Neuronal stem cell (in vitro differentiated cells): ENCODE results near the gene CHST9.

Experiments used
- DNase-seq: peaks from one replicate; pipeline ENCODE4 v3.0.0-alpha.2; 2013; ENCODE audit warnings: low spot score
- H2AFZ ChIP-seq: one replicate; pipeline ENCODE4 v1.6.1; 2013; ENCODE audit warnings: mild to moderate bottlenecking, low read length, inconsistent platforms
- H2AK5ac ChIP-seq: 2 replicates; pipeline ENCODE4 v1.6.1; 2013; ENCODE audit warnings: low read depth, mild to moderate bottlenecking, inconsistent platforms, low read length, moderate library complexity, mixed read lengths
- H2BK120ac ChIP-seq: 2 replicates; pipeline ENCODE4 v1.6.1; 2013; ENCODE audit warnings: low read depth, mild to moderate bottlenecking, inconsistent platforms, low read length, moderate library complexity, mixed read lengths
- H2BK12ac ChIP-seq: one replicate; pipeline ENCODE4 v1.6.1; 2013; ENCODE audit warnings: low read length, inconsistent platforms
- H2BK15ac ChIP-seq: 2 replicates; pipeline ENCODE4 v1.6.1; 2013; ENCODE audit warnings: mild to moderate bottlenecking, low read length, inconsistent platforms, mixed read lengths
- H2BK5ac ChIP-seq: one replicate; pipeline ENCODE4 v1.6.1; 2013; ENCODE audit warnings: inconsistent platforms, mild to moderate bottlenecking, low read length, moderate library complexity
- H3K14ac ChIP-seq: one replicate; pipeline ENCODE4 v1.6.1; 2013; ENCODE audit warnings: low read length, inconsistent platforms
- H3K18ac ChIP-seq: 2 replicates; pipeline ENCODE4 v1.6.1; 2013; ENCODE audit warnings: low read length, inconsistent platforms
- H3K23ac ChIP-seq: 2 replicates; pipeline ENCODE4 v1.6.1; 2013; ENCODE audit warnings: low read depth, mild to moderate bottlenecking, mixed read lengths, low read length, inconsistent platforms; ENCODE audit not compliant: poor library complexity
- H3K27ac ChIP-seq: replicated peaks from 3 replicates; pipeline ENCODE4 v1.5.1; 2013; ENCODE audit warnings: low read length, inconsistent platforms
- H3K27me3 ChIP-seq, 3 experiments: 2 replicates each; pipeline ENCODE4 v1.6.1; 2013; ENCODE audit warnings: low read length in 3 of 3, mild to moderate bottlenecking in 2 of 3, inconsistent platforms in 1 of 3, low read depth in 1 of 3, mixed read lengths in 1 of 3, moderate library complexity in 1 of 3; ENCODE audit not compliant: control insufficient read depth in 3 of 3, insufficient read depth in 3 of 3
- H3K36me3 ChIP-seq, 2 donors: replicated peaks in 1 of 2; 2 replicates each; pipeline ENCODE4 v1.6.1; 2013; ENCODE audit warnings: low read length in 2 of 2; ENCODE audit not compliant: control insufficient read depth in 2 of 2, insufficient read depth in 2 of 2
- H3K4ac ChIP-seq: 2 replicates; pipeline ENCODE4 v1.6.1; 2013; ENCODE audit warnings: inconsistent platforms, mild to moderate bottlenecking, low read length, moderate library complexity
- H3K4me1 ChIP-seq, 2 donors: 1 replicate in 1 of 2; 2 replicates in 1 of 2; pipeline ENCODE4 v1.6.1; 2013; ENCODE audit warnings: low read length in 2 of 2, low read depth in 1 of 2; ENCODE audit not compliant: control insufficient read depth in 2 of 2, insufficient read depth in 1 of 2
- H3K4me2 ChIP-seq: one replicate; pipeline ENCODE4 v1.6.1; 2013; ENCODE audit warnings: mild to moderate bottlenecking, low read length, inconsistent platforms; ENCODE audit not compliant: insufficient read depth, poor library complexity, severe bottlenecking
- H3K4me3 ChIP-seq, 2 donors: 2 replicates each; pipeline ENCODE4 v1.5.1; 2013; ENCODE audit warnings: low read length in 2 of 2, mild to moderate bottlenecking in 2 of 2, inconsistent platforms in 1 of 2, moderate library complexity in 1 of 2
- H3K79me1 ChIP-seq: one replicate; pipeline ENCODE4 v1.6.1; 2013; ENCODE audit warnings: low read depth, mild to moderate bottlenecking, inconsistent platforms, low read length, moderate library complexity
- H3K9ac ChIP-seq: one replicate; pipeline ENCODE4 v1.6.1; 2013; ENCODE audit warnings: mild to moderate bottlenecking, low read depth, low read length, inconsistent platforms; ENCODE audit not compliant: poor library complexity
- H3K9me3 ChIP-seq, 2 donors: replicated peaks in 1 of 2; 2 replicates each; pipeline versions ENCODE3 to v1.6.1; 2013; ENCODE audit warnings: low read length in 2 of 2, mild to moderate bottlenecking in 2 of 2, inconsistent platforms in 1 of 2, low read depth in 1 of 2, mixed read lengths in 1 of 2, moderate library complexity in 1 of 2; ENCODE audit not compliant: control insufficient read depth in 2 of 2, insufficient read depth in 1 of 2
- H4K8ac ChIP-seq: one replicate; pipeline ENCODE4 v1.6.1; 2013; ENCODE audit warnings: low read depth, mild to moderate bottlenecking, inconsistent platforms, low read length, moderate library complexity
- H4K91ac ChIP-seq: one replicate; pipeline ENCODE4 v1.6.1; 2013; ENCODE audit warnings: low read length, low read depth, mild to moderate bottlenecking, inconsistent platforms; ENCODE audit not compliant: poor library complexity
- WGBS, 2 donors: extraction: QIAGEN DNeasy Blood & Tissue Kit; methylation state at CpG; one replicate each; pipeline ENCODE4 v1.1.7; 2013; ENCODE audit warnings: missing lambda C conversion rate in 2 of 2, mixed read lengths in 1 of 2; ENCODE audit not compliant: insufficient read length in 2 of 2, insufficient replicate concordance in 1 of 2; ENCODE audit errors: extremely low coverage in 2 of 2; 5-methylcytosine and 5-hydroxymethylcytosine counted together

Gene CHST9

DNA sequence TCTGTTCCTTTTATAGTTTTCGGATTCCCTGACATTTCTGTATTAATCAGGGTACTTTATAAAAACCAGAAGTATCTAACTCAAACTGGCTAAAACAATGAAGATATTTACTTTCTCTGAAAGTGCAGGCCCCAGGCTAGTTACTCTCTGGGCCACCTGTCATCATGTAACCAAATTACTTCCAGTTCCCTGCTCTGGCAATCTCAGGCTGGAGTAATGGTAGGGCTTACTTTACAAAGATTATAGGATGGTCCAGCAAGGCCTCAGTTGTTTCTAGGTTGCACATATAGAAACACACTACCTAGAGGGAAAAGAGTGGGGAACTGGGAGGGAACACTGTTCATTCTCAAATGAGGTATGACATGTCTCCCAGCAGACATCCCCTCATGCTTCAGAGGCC lies 74.8 kb downstream of the CHST9 start:
- Histone ChIP-seq H3K36me3 (no peaks in the 10 kb centered on the region), H3K27me3 (no peaks in the 10 kb centered on the region), H3K27ac (no peak overlapping the region), H4K91ac (no peak overlapping the region), H2AK5ac (no peak overlapping the region), H3K18ac (no peak overlapping the region), H3K9me3 (peaks cover 3% of the 10 kb centered on the region in 2 donors), H2BK5ac (no peak overlapping the region), H3K4me2 (no peak overlapping the region), H2BK15ac (no peak overlapping the region), H2AFZ (no peak overlapping the region), H3K4me1 (no peaks in the 10 kb centered on the region), H3K14ac (no peak overlapping the region), H4K8ac (no peak overlapping the region), H3K9ac (no peak overlapping the region), H2BK12ac (no peak overlapping the region), H3K4ac (no peak overlapping the region), H3K4me3 (no peak overlapping the region), H3K23ac (no peak overlapping the region), H3K79me1 (no peaks in the 10 kb centered on the region), H2BK120ac (no peak overlapping the region)
- DNase-seq: no peak
- no CpG with 5 or more reads among the region's 1 CpG for WGBS, 2 donors

DNA sequence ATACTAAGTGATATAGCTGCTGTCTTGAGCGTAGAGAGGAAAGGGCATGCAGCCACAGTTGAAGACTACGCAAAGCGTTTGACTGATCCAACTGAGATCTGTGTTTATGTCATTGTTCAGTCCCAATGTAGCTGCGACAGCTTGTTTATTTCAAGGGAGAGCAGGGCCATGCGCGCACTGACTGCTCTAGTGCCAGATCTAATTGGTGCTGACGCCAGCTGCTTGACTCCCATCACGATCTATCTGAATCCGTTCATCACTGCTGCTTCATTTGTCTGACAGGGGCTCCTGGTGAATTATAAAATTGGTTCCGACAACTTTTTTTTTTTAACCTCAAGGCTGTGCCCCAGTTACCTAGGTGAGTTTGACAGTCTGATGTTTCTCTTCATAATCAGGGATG lies 75.7 kb downstream of the CHST9 start:
- H3K27me3 ChIP-seq: no peaks in the 10 kb centered on the region
- H3K9me3 ChIP-seq: peaks cover 3% of the 10 kb centered on the region in 2 donors
- no peaks in the 10 kb centered on the region for H3K4me1 ChIP-seq
- no peak overlapping the region for H3K27ac ChIP-seq
- DNase-seq: no peak
- H3K14ac ChIP-seq: peak overlapping the region; percentile 25
- H2BK5ac ChIP-seq: no peak overlapping the region
- no peaks in the 10 kb centered on the region for H3K79me1 ChIP-seq
- H3K4me3 ChIP-seq: no peak overlapping the region
- H3K36me3 ChIP-seq: no peaks in the 10 kb centered on the region
- WGBS, 2 donors: no CpG with 5 or more reads among the region's 10 CpGs
- H4K91ac ChIP-seq: no peak overlapping the region
- no peak overlapping the region for H3K4ac ChIP-seq
- no peak overlapping the region for H2BK15ac ChIP-seq
- H2AFZ ChIP-seq: no peak overlapping the region
- H3K4me2 ChIP-seq: no peak overlapping the region
- no peak overlapping the region for H2BK12ac ChIP-seq
- no peak overlapping the region for H2AK5ac ChIP-seq
- H3K18ac ChIP-seq: no peak overlapping the region
- no peak overlapping the region for H3K9ac ChIP-seq
- H2BK120ac ChIP-seq: no peak overlapping the region
- no peak overlapping the region for H4K8ac ChIP-seq
- no peak overlapping the region for H3K23ac ChIP-seq

DNA sequence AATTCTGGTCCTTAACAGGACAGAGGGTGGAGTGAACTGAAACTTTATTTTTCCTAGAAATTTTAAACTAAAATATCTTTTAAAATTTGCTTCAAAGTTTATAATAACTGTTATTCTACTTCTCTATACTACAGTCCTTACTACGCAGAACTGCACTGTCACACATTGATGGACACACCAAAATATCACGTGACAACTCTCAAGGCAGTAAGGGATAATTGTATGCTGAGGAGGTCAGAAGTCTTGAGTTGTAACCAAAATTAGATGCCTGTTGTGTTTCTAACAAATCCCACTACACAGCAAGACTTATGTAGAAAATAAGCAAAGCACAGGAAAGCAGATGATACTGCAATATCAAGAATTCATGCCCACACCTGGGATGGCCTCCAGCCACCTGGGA lies 76.3 kb downstream of the CHST9 start:
- H2BK120ac ChIP-seq: no peak overlapping the region
- H3K14ac ChIP-seq: no peak overlapping the region
- H3K4me3 ChIP-seq: no peak overlapping the region
- no CpG with 5 or more reads among the region's 2 CpGs for WGBS, 2 donors
- no peak overlapping the region for H3K27ac ChIP-seq
- no peak overlapping the region for H3K9ac ChIP-seq
- H2AFZ ChIP-seq: no peak overlapping the region
- no peaks in the 10 kb centered on the region for H3K79me1 ChIP-seq
- no peaks in the 10 kb centered on the region for H3K4me1 ChIP-seq
- H2BK15ac ChIP-seq: no peak overlapping the region
- H3K27me3 ChIP-seq: no peaks in the 10 kb centered on the region
- H2BK5ac ChIP-seq: no peak overlapping the region
- H3K4ac ChIP-seq: no peak overlapping the region
- H4K91ac ChIP-seq: no peak overlapping the region
- peaks cover 3% of the 10 kb centered on the region in 2 donors for H3K9me3 ChIP-seq
- H3K23ac ChIP-seq: no peak overlapping the region
- no peak for DNase-seq
- no peak overlapping the region for H2AK5ac ChIP-seq
- no peak overlapping the region for H3K4me2 ChIP-seq
- H3K18ac ChIP-seq: no peak overlapping the region
- H3K36me3 ChIP-seq: no peaks in the 10 kb centered on the region
- no peak overlapping the region for H4K8ac ChIP-seq
- no peak overlapping the region for H2BK12ac ChIP-seq

DNA sequence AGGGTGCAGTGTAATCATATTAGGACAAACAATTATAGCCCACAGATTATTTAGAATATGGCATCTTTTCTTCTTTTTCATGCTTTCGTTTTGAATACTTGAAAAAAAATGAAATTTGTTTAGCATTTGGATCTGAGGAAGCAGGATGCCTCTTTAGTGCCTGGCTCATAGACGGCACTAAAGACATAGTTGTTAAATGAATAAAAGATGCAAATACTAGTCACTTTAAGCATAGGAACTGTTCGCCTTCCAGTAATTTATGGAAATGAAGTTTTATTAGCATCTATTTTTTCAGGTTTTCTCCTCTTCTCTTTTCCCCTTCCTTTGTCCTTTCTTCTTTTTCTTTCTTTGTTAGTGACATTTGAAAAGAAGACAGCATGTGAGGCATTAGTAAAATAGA lies 80.4 kb downstream of the CHST9 start:
- no peaks in the 10 kb centered on the region for H3K9me3 ChIP-seq
- no peak overlapping the region for H3K4ac ChIP-seq
- no peak overlapping the region for H2BK12ac ChIP-seq
- H3K79me1 ChIP-seq: no peaks in the 10 kb centered on the region
- H2BK120ac ChIP-seq: no peak overlapping the region
- no peak overlapping the region for H4K91ac ChIP-seq
- H4K8ac ChIP-seq: no peak overlapping the region
- H3K23ac ChIP-seq: no peak overlapping the region
- H3K4me1 ChIP-seq: no peaks in the 10 kb centered on the region
- no peak overlapping the region for H2AK5ac ChIP-seq
- no CpG with 5 or more reads among the region's 3 CpGs for WGBS, 2 donors
- no peak overlapping the region for H3K9ac ChIP-seq
- H3K4me3 ChIP-seq: no peak overlapping the region
- H2BK15ac ChIP-seq: no peak overlapping the region
- no peak overlapping the region for H2BK5ac ChIP-seq
- H3K27ac ChIP-seq: no peak overlapping the region
- H2AFZ ChIP-seq: no peak overlapping the region
- H3K4me2 ChIP-seq: no peak overlapping the region
- no peak overlapping the region for H3K18ac ChIP-seq
- DNase-seq: no peak
- H3K14ac ChIP-seq: no peak overlapping the region
- no peaks in the 10 kb centered on the region for H3K27me3 ChIP-seq
- H3K36me3 ChIP-seq: no peaks in the 10 kb centered on the region
